ENCODE measurements around the gene MTUS2. TPM values are rescaled to one million over a fixed set of nuclear protein-coding genes. Genes with fewer than 3 reads are reported as not detected.

The MTUS2 gene
- polyA plus RNA-seq, 3 donors = 0.03 to 7.4 TPM; not detected in 1

DNA sequence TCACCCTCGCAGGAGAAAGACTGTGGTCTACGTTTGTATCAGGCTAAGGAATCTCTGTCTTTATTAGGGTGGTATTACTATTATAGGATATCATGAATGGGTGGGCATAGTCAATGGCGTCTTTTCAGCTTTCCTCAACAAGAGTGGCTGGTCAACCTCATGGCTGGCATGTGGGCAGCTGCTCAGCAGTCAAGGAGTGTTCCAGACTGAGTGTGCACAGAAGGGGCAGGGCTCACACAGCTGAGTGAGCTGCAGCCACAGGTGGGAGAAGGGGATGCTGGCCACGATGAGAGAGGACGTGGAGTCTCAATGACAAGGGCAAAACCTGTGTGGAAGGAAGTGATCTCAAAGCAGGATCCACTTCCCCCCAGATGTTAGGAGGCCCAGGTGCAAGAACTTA lies 720.7 kb downstream of the MTUS2 start:
- WGBS, 3 donors = 81 to 85% (median 83%) methylated on average over 5 of the region's 5 CpGs
- H3K27ac ChIP-seq (ENCODE audit: low read depth, low read length) = no peak overlapping the region

- WGBS, 3 donors = 92 to 97% (median 93%) methylated on average over 4 of the region's 4 CpGs
- no peak overlapping the region for H3K27ac ChIP-seq (ENCODE audit: low read depth, low read length)
Observed at GRCh38 chr13:29541400-29541799, 721.3 kb downstream of the MTUS2 start.

- WGBS, 3 donors = 96 to 98% (median 96%) methylated on average over 8 of the region's 8 CpGs
- no peak overlapping the region for H3K27ac ChIP-seq (ENCODE audit: low read depth, low read length)
Observed at GRCh38 chr13:29542381-29542780, 722.2 kb downstream of the MTUS2 start.

DNA sequence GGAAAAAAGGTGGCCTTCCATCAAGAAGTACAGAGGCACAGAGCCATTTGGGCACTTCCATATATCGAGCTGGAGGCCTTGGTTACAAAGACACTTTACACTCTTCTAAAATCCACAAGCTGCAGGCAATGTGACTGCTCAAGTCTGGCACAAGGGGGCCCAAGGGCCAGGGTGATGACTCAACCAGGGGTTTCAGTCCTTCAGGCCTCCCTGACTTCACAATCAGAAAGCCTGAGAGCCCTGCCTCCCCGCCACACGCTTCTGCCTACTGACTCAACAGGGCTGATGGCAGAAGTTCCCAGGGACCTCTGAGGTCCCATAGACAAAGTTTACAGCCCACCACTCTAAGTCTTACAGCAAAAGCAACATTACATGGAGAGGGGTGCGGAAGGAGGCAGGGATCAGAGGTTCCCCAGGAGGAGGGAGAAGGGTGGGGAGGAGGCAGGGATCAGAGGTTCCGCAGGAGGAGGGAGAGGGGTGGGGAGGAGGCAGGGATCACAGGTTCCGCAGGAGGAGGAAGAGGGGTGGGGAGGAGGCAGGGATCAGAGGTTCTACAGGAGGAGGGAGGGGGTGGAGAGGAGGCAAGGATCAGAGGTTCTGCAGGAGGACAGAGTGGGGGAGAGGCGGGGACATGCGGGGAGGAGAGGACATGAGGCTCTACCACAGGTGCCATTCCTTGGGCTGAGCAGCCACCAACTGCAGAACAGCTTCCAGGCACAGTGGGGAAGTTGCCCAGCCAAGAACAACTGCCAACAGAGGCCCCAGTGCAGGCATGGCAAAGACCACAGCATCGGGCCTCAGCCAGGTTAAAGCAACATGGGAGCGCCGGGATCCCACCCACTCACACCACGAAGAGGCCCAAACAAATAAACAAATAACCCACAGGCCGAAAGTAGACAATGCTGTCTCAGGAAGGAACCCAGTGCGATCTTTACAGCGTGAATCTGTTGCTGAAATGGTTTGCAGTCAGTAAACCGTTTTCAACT lies 723.4 kb downstream of the MTUS2 start:
- no peak overlapping the region for H3K27ac ChIP-seq (ENCODE audit: low read depth, low read length)
- 92 to 94% (median 93%) methylated on average over 16 of the region's 16 CpGs for WGBS, 3 donors

- H3K27ac ChIP-seq (ENCODE audit: low read depth, low read length) = no peak overlapping the region
- WGBS, 3 donors = 90 to 93% (median 93%) methylated on average over 8 of the region's 8 CpGs
Observed at GRCh38 chr13:29545988-29546387, 725.8 kb downstream of the MTUS2 start.

- H3K27ac ChIP-seq (ENCODE audit: low read depth, low read length) = no peak overlapping the region
- 78 to 90% (median 81%) methylated on average over 8 of the region's 8 CpGs for WGBS, 3 donors
Observed at GRCh38 chr13:29546662-29547061, 726.5 kb downstream of the MTUS2 start.

- WGBS, 3 donors = 45 to 77% (median 53%) methylated on average over 7 of the region's 7 CpGs
- no peak overlapping the region for H3K27ac ChIP-seq (ENCODE audit: low read depth, low read length)
Observed at GRCh38 chr13:29547153-29547552, 727.0 kb downstream of the MTUS2 start.

GRCh38 chr13:29548722-29549121 lies 728.6 kb downstream of the MTUS2 start:
- no peak overlapping the region for H3K27ac ChIP-seq (ENCODE audit: low read depth, low read length)
- 26 to 90% (median 85%) methylated on average over 7 of the region's 7 CpGs for WGBS, 3 donors

DNA sequence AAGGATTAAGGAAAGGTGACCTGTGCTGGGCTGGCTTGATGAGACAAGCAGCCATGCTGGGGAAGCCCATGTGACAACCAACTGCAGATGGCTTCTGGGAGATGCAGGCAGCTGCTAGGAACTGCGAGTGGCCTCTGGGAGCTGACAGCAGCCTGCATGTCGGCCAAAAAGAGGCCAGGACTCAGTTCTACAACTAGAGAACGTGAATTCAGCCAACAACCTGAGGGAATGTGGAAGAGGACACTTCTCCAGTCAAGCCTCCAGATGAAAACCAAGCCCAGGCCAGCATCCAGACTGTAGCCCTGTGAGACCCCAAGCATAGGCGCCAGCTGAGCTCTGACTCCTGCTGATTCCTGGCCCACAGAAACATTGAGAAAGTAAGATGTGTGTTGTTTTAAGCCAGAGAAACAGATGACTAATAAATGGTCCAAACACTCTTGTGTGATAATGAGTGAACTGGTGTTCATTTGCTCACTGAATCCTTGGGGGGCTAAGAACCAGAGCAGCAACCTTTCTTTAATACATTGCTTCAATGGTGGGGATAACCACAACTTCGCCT lies 730.4 kb downstream of the MTUS2 start:
- no peak overlapping the region for H3K27ac ChIP-seq (ENCODE audit: low read depth, low read length)
- 88 to 90% (median 90%) methylated on average over 5 of the region's 5 CpGs for WGBS, 3 donors

- WGBS, 3 donors = 86 to 97% (median 89%) methylated on average over 6 of the region's 6 CpGs
- H3K27ac ChIP-seq (ENCODE audit: low read depth, low read length) = no peak overlapping the region
Observed at GRCh38 chr13:29551214-29551613, 731.1 kb downstream of the MTUS2 start.

Other genes with a start within 250 kb of the MTUS2 start
- gene POMP, start 161.2 kb upstream of the MTUS2 start, polyA plus RNA-seq = 10 to 100 TPM; 28.1 to 96.7 (median 85.3) TPM
- 1 to 10 TPM; 3.0 to 7.9 (median 4.4) TPM for gene SLC46A3, start 101.4 kb upstream of the MTUS2 start, polyA plus RNA-seq

Measured in adipose tissue (tissue), 3 donors.